Measurements from ENCODE around the gene TLX3.
"Not testable (repeated sequence)": the region's sequence is repeated elsewhere in the genome, so short reads cannot be mapped to it uniquely, and the experiment has no call there.

Gene TLX3

DNA sequence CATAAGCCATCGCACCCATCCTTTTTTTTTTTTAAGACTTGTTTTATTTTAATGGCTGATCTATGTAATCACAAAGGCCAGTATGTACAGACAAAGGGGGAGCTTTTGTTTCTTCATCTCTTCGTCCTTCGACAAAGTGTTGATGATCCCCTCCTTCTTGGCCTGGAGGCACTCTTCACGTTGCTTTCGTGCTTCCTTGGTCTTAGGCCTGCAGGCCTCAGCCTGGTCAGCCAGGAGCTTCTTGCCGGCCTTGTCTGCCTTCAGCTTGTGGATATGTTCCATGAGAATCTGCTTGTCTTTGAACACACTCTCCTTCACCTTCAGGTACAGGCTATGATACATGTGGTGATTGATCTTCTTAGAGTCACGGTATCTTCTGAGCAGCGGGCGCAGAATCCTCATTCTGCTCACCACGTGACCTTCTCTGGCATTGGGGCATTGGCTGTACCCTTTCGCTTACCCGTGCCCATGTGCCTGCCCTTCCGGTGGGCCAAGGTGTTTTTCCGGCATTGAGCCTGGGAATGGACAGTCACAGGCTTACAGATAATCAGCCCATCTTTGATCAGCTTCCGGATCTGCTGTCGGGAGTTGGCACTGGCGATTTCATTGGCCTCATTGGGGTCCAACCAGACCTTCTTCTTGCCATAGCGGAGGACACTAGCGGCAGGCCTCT is 36.0 kb downstream of the TLX3 start:
- no peaks in the 10 kb centered on the region for H3K9me3 ChIP-seq (ENCODE audit: control insufficient read depth, low read length)
- no peak overlapping the region for H3K4me3 ChIP-seq (ENCODE audit: insufficient read depth, low read depth, low read length)
- WGBS, 2 experiments = 95% methylated on average over 19 of the region's 19 CpGs
- no peaks in the 10 kb centered on the region for H3K4me1 ChIP-seq (ENCODE audit: control insufficient read depth, insufficient read depth, low read length)
- H3K36me3 ChIP-seq (ENCODE audit: control insufficient read depth, insufficient read depth, low read length) = no peaks in the 10 kb centered on the region
- H3K27ac ChIP-seq (ENCODE audit: insufficient read depth, low read depth, low read length, poor library complexity, severe bottlenecking) = no peak overlapping the region
- no peaks in the 10 kb centered on the region for H3K27me3 ChIP-seq (ENCODE audit: control insufficient read depth, insufficient read depth, low read length, poor library complexity, severe bottlenecking)

DNA sequence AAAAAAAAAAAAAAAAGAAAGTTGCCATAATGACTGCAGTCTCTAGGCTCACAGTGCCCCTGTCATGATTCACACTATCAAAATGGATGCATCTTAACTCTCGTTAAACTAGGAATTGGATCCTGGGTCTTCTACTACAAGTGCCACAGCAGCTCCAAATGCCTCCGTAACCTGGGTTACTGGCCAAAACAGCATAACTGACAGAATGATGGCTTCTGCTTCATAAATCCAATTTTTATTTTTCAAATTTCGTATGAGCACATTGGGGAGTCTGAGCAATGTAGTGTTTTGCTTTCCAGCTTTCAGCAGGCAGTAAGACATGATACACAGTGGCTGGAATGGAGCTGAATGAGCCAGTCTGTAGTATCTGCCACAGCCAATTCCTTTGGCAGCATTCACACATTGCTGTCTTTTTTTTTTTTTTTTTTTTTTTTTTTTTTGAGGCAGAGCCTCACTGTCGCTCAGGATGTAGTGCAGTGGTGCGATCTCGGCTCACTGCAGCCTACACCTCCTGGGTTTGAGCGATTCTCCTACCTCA is 42.6 kb downstream of the TLX3 start:
- H3K4me3 ChIP-seq (ENCODE audit: insufficient read depth, low read depth, low read length) = no peak overlapping the region
- H3K27ac ChIP-seq (ENCODE audit: insufficient read depth, low read depth, low read length, poor library complexity, severe bottlenecking) = no peak overlapping the region
- 83 to 85% methylated on average over 7 of the region's 7 CpGs for WGBS, 2 experiments
- no peaks in the 10 kb centered on the region for H3K4me1 ChIP-seq (ENCODE audit: control insufficient read depth, insufficient read depth, low read length)
- H3K36me3 ChIP-seq (ENCODE audit: control insufficient read depth, insufficient read depth, low read length) = no peaks in the 10 kb centered on the region
- H3K27me3 ChIP-seq (ENCODE audit: control insufficient read depth, insufficient read depth, low read length, poor library complexity, severe bottlenecking) = no peaks in the 10 kb centered on the region
- H3K9me3 ChIP-seq (ENCODE audit: control insufficient read depth, low read length) = no peaks in the 10 kb centered on the region

DNA sequence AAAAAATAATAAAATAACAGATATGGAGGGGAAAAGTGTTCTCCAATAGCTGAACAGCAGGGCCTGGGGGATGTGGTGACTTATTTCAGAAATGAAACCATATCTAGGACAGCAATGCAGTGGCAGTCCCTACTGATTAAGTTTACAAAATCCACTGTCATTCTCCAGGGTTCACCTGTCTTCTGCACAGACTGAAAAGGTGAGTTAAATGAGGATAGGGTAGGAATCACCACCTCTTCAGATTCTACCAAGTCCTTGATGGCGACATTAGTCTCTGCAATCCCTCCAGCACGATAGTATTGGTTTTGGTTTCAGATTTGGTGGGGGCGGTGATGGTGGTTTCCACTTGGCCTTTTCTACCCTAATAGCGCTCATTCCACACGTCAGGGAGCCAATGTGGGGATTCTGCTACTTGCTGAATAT is 46.3 kb downstream of the TLX3 start:
- no peaks in the 10 kb centered on the region for H3K27me3 ChIP-seq (ENCODE audit: control insufficient read depth, insufficient read depth, low read length, poor library complexity, severe bottlenecking)
- no peak overlapping the region for H3K27ac ChIP-seq (ENCODE audit: insufficient read depth, low read depth, low read length, poor library complexity, severe bottlenecking)
- no peaks in the 10 kb centered on the region for H3K4me1 ChIP-seq (ENCODE audit: control insufficient read depth, insufficient read depth, low read length)
- no peaks in the 10 kb centered on the region for H3K36me3 ChIP-seq (ENCODE audit: control insufficient read depth, insufficient read depth, low read length)
- H3K9me3 ChIP-seq (ENCODE audit: control insufficient read depth, low read length) = no peaks in the 10 kb centered on the region
- WGBS, 2 experiments = 93 to 97% methylated on average over 5 of the region's 5 CpGs
- H3K4me3 ChIP-seq (ENCODE audit: insufficient read depth, low read depth, low read length) = no peak overlapping the region

DNA sequence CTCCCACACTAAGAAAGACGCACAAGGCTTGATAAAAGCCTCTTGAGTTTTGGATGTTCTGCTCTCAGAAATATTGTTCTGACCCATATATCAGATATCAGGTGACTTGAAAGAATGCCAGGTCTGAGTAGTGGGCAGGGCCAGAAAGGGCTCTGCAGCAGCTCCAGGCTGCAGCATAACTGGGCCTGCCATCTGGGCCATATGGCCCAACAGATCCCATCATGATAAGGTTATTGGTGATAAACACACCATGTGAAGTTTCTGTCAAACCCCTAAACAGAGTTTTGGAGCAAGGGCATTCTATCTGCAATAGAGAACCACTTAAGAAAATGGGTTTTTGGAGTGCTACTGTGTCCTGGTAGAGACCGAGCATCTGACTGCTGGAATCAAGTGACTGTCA is 48.8 kb downstream of the TLX3 start:
- Histone ChIP-seq H3K27ac (ENCODE audit: insufficient read depth, low read depth, low read length, poor library complexity, severe bottlenecking) (no peak overlapping the region), H3K27me3 (ENCODE audit: control insufficient read depth, insufficient read depth, low read length, poor library complexity, severe bottlenecking) (no peaks in the 10 kb centered on the region), H3K9me3 (ENCODE audit: control insufficient read depth, low read length) (no peaks in the 10 kb centered on the region), H3K36me3 (ENCODE audit: control insufficient read depth, insufficient read depth, low read length) (no peaks in the 10 kb centered on the region), H3K4me1 (ENCODE audit: control insufficient read depth, insufficient read depth, low read length) (no peaks in the 10 kb centered on the region), H3K4me3 (ENCODE audit: insufficient read depth, low read depth, low read length) (no peak overlapping the region)
- WGBS, 2 experiments = 96 to 100% methylated on average over 2 of the region's 2 CpGs

DNA sequence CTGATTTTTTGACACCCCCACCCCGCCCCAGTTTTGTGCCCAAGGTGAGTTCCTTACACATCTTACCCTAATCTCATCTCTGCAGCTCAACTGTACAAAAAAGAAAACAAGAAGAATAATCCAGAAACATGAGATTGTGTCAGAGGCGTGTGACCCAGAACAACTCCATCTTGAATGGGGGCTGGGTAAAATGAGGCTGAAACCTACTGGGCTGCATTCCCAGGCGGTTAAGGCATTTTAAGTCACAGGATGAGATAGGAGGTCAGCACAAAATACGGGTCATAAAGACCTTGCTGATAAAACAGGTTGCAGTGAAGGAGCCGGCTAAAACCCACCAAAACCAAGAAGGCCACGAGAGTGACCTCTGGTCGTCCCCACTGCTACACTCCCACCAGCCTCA is 52.1 kb downstream of the TLX3 start:
- not testable (repeated sequence) for H3K27me3 ChIP-seq (ENCODE audit: control insufficient read depth, insufficient read depth, low read length, poor library complexity, severe bottlenecking); H3K36me3 ChIP-seq (ENCODE audit: control insufficient read depth, insufficient read depth, low read length); H3K27ac ChIP-seq (ENCODE audit: insufficient read depth, low read depth, low read length, poor library complexity, severe bottlenecking); H3K9me3 ChIP-seq (ENCODE audit: control insufficient read depth, low read length); H3K4me1 ChIP-seq (ENCODE audit: control insufficient read depth, insufficient read depth, low read length); H3K4me3 ChIP-seq (ENCODE audit: insufficient read depth, low read depth, low read length)
- 78 to 85% methylated on average over 7 of the region's 7 CpGs for WGBS, 2 experiments

Data from ectodermal cell (in vitro differentiated cells).